Testis (tissue), 2 donors: ENCODE results near the gene CSKMT.

Experiments
- POLR2A ChIP-seq: fragments of 450-650 bp; IDR thresholded peaks from one replicate; pipeline ENCODE4 v1.6.1; 2017; ENCODE audit warnings: antibody characterized with exemption, mild to moderate bottlenecking, moderate library complexity
- TF ChIP-seq, protein P1 (sequence below), 3 experiments: fragments of 450-650 bp in 2 of 3; fragments of 200-600 bp in 1 of 3; sonication (generic) in 1 of 3; IDR thresholded peaks; one replicate each; pipeline ENCODE4 v1.5.1; 2016 to 2019; ENCODE audit warnings: antibody characterized with exemption in 3 of 3, mild to moderate bottlenecking in 2 of 3, moderate library complexity in 1 of 3

DNA sequence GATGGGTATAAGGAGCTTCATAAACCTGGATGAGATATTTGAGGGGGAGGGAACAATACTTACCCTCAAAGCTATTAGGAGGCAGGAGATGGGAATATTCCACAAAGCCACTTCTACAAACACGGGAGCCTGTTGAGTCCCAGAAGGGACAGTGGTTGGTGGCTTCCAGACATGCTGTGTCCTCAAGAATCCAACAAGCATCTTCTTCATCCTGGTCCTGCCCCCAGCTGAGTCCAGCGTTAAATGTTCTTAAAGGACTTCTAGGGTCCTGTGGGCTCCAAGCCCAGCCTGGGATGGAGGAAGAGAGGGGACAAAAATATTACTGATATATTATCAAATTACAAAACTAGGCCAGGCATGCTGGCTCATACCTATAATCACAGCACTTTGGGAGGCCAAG, 2.3 kb downstream of the CSKMT start:
- TF ChIP-seq, protein P1, sequence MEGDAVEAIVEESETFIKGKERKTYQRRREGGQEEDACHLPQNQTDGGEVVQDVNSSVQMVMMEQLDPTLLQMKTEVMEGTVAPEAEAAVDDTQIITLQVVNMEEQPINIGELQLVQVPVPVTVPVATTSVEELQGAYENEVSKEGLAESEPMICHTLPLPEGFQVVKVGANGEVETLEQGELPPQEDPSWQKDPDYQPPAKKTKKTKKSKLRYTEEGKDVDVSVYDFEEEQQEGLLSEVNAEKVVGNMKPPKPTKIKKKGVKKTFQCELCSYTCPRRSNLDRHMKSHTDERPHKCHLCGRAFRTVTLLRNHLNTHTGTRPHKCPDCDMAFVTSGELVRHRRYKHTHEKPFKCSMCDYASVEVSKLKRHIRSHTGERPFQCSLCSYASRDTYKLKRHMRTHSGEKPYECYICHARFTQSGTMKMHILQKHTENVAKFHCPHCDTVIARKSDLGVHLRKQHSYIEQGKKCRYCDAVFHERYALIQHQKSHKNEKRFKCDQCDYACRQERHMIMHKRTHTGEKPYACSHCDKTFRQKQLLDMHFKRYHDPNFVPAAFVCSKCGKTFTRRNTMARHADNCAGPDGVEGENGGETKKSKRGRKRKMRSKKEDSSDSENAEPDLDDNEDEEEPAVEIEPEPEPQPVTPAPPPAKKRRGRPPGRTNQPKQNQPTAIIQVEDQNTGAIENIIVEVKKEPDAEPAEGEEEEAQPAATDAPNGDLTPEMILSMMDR (IDR thresholded peaks at IDR 0.05): no peak
- TF ChIP-seq POLR2A: no peak
